Ovary (tissue), 3 donors: ENCODE results near the gene SRC.

Source experiments
- EP300 ChIP-seq: sonication (generic); formaldehyde crosslinking; IDR thresholded peaks from one replicate; pipeline ENCODE4 v1.6.1; 2017; ENCODE audit warnings: antibody characterized with exemption
- POLR2A ChIP-seq: fragments of 450-650 bp; IDR thresholded peaks from one replicate; pipeline ENCODE4 v1.6.1; 2017; ENCODE audit warnings: antibody characterized with exemption, mild to moderate bottlenecking, moderate library complexity
- TF ChIP-seq, protein P1 (sequence below), 3 donors: fragments of 450-650 bp in 2 of 3; fragments of 200-600 bp in 1 of 3; IDR thresholded peaks; one replicate each; pipeline versions ENCODE4 v1.5.1 to v1.8.0; 2016 to 2022; ENCODE audit warnings: antibody characterized with exemption in 3 of 3, mild to moderate bottlenecking in 1 of 3
- donor health status: DM: no; HTN: no; CAD: no.

DNA sequence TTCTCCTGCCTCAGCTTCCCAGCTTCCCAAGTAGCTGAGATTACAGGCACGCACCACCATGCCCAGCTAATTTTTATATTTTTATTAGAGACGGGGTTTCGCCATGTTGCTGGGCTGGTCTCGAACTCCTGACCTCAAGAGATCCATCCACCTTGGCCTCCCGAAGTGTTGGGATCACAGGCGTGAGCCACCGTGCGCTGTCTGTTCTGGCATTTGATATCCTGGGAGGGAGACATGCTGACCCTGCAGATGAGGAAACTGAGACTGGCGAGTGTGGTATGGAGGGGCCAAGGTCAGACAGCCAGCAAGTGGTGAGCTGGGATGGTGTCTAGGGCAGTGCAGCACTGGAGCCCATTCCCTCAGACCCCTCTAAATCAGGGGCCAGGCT lies 44.6 kb downstream of the SRC start:
- TF ChIP-seq, protein P1, sequence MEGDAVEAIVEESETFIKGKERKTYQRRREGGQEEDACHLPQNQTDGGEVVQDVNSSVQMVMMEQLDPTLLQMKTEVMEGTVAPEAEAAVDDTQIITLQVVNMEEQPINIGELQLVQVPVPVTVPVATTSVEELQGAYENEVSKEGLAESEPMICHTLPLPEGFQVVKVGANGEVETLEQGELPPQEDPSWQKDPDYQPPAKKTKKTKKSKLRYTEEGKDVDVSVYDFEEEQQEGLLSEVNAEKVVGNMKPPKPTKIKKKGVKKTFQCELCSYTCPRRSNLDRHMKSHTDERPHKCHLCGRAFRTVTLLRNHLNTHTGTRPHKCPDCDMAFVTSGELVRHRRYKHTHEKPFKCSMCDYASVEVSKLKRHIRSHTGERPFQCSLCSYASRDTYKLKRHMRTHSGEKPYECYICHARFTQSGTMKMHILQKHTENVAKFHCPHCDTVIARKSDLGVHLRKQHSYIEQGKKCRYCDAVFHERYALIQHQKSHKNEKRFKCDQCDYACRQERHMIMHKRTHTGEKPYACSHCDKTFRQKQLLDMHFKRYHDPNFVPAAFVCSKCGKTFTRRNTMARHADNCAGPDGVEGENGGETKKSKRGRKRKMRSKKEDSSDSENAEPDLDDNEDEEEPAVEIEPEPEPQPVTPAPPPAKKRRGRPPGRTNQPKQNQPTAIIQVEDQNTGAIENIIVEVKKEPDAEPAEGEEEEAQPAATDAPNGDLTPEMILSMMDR (IDR thresholded peaks at IDR 0.05): no peak
- TF ChIP-seq EP300 (no peak), POLR2A (no peak)
